Measurements from ENCODE around the gene NEU3. TPM values are rescaled to one million over a fixed set of nuclear protein-coding genes. Genes with fewer than 3 reads are reported as not detected.
"Not testable (repeated sequence)": the region's sequence is repeated elsewhere in the genome, so short reads cannot be mapped to it uniquely, and the experiment has no call there.

The NEU3 gene
- total RNA-seq, 5 donors from 2014 or later (not counting 1 experiment from before 2014, with no cell fraction given), result 12.4 to 18.0 (median 13.0) TPM

DNA sequence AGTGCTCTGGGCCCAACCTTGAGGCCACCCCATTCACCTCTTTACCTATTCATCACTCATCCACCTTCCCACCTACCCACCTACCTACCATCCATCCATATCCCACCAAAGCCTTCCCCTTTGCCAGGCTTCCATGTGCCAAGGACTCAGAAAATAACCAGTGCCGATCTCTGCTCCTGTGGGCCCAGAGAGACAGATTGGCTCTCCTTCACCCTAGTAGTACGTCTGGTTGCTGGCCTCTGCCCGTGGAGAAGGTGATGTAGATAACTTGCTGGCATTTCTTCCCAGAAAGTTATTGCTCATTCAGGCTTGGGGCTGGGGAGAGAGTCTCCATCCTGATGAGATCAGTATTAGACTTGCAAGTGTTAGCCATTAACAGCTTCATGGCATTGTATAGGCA is 45.2 kb downstream of the NEU3 start:
- Mint-ChIP-seq H3K27me3 (no peaks in the 10 kb centered on the region), H3K36me3 (no peaks in the 10 kb centered on the region), H3K27ac (no peak overlapping the region), H3K4me3 (no peak overlapping the region), H3K4me1 (peaks cover 0 to 8% (median 6%) of the 10 kb centered on the region in 3 donors), H3K9me3 (no peaks in the 10 kb centered on the region)
- CTCF ChIA-PET, result no interaction called here
- POLR2A ChIA-PET, result no interaction called here
- Histone ChIP-seq H3K27me3 (replicated peaks in 1 of 2; ENCODE audit: control insufficient read depth in 2 of 2, extremely low read depth in 1 of 2, insufficient read depth in 2 of 2, low read length in 1 of 2) (peaks cover 0 to 3% of the 10 kb centered on the region in 2 experiments), H3K9me3 (no peaks in the 10 kb centered on the region), H3K4me3 (ENCODE audit: control insufficient read depth in 1 of 2, extremely low read depth in 1 of 2, low read length in 1 of 2) (no peak overlapping the region), H3K36me3 (ENCODE audit: control insufficient read depth in 2 of 2, extremely low read depth in 1 of 2, insufficient read depth in 1 of 2, low read length in 1 of 2) (no peaks in the 10 kb centered on the region), H3K27ac (ENCODE audit: low read length) (no peak overlapping the region), H3K4me1 (ENCODE audit: control insufficient read depth in 1 of 2, extremely low read depth in 1 of 2, insufficient read depth in 2 of 2, low read length in 2 of 2) (no peaks in the 10 kb centered on the region)
- 100% methylated on average over 3 of the region's 3 CpGs for WGBS (ENCODE audit: insufficient coverage)
- ATAC-seq (replicated peaks in 1 of 4), result no peak
- no peak for DNase-seq

DNA sequence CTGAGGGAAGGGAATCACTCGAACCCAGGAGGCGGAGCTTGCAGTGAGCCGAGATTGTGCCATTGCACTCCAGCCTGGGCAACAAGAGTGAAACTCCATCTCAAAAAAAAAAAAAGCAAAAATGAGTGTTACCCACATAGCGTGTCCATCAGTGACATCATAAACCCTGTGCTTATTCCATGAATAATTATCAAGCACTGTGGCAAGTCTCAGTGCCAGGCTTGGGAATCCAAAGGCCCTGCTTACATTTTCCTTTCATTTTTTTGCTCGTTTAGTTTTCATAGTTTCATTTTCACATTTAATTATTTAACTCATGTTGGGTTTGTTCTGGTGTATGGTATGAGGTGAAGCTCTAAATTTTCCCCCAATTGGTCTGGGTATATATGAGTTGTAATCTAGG is 46.5 kb downstream of the NEU3 start:
- no peaks in the 10 kb centered on the region for H3K9me3 Mint-ChIP-seq
- POLR2A ChIA-PET, result no interaction called here
- DNase-seq, result no peak
- no peaks in the 10 kb centered on the region for H3K36me3 Mint-ChIP-seq
- Histone ChIP-seq H3K27ac (ENCODE audit: low read length) (no peak overlapping the region), H3K9me3 (no peaks in the 10 kb centered on the region), H3K36me3 (ENCODE audit: control insufficient read depth in 2 of 2, extremely low read depth in 1 of 2, insufficient read depth in 1 of 2, low read length in 1 of 2) (no peaks in the 10 kb centered on the region), H3K4me1 (ENCODE audit: control insufficient read depth in 1 of 2, extremely low read depth in 1 of 2, insufficient read depth in 2 of 2, low read length in 2 of 2) (no peaks in the 10 kb centered on the region), H3K27me3 (replicated peaks in 1 of 2; ENCODE audit: control insufficient read depth in 2 of 2, extremely low read depth in 1 of 2, insufficient read depth in 2 of 2, low read length in 1 of 2) (peaks cover 0 to 6% of the 10 kb centered on the region in 2 experiments), H3K4me3 (ENCODE audit: control insufficient read depth in 1 of 2, extremely low read depth in 1 of 2, low read length in 1 of 2) (no peak overlapping the region)
- CTCF ChIA-PET, result no interaction called here
- no peak for ATAC-seq (replicated peaks in 1 of 4)
- H3K4me3 Mint-ChIP-seq, result no peak overlapping the region
- WGBS (ENCODE audit: insufficient coverage), result 100% methylated on average over 2 of the region's 5 CpGs
- no peaks in the 10 kb centered on the region for H3K27me3 Mint-ChIP-seq
- peaks cover 0 to 8% (median 6%) of the 10 kb centered on the region in 3 donors for H3K4me1 Mint-ChIP-seq
- peak overlapping the region in 1 of 2 donors; percentile 55 for H3K27ac Mint-ChIP-seq

DNA sequence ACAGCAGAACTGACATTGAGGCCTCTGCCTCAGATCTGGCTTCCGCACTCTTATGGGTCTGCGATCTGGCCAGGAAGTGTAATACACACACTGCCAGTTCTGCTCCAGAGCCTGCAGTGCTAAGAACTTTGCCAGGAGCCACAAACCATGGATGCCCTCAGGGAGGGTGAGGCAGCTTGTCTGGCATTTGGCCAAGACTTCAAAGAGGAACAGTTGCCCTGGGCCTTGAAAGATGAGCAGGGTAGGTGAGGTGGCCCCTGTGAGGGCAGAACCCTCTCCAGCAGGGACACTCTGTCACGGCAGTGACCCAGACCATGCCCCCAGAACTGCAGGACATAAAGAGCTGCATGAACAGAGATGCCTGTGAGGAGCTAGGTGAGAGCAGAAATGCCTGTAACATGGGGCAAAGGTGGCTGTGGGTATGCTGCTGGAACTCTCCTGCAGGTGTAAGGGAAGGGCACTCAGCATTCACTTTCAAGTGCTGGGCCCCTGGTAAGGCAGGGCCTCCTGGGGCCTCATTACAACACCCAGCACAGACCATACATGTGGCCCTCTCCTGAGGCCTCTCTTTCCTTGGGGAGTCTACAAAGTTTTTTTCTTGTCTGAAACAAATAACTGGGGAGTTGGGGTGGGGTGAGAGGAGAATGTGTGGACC is 47.3 kb downstream of the NEU3 start:
- peaks cover 0 to 8% (median 6%) of the 10 kb centered on the region in 3 donors for H3K4me1 Mint-ChIP-seq
- Histone ChIP-seq H3K27me3 (replicated peaks in 1 of 2; ENCODE audit: control insufficient read depth in 2 of 2, extremely low read depth in 1 of 2, insufficient read depth in 2 of 2, low read length in 1 of 2) (peaks cover 0 to 9% of the 10 kb centered on the region in 2 experiments), H3K4me1 (ENCODE audit: control insufficient read depth in 1 of 2, extremely low read depth in 1 of 2, insufficient read depth in 2 of 2, low read length in 2 of 2) (no peaks in the 10 kb centered on the region), H3K9me3 (no peaks in the 10 kb centered on the region), H3K4me3 (ENCODE audit: control insufficient read depth in 1 of 2, extremely low read depth in 1 of 2, low read length in 1 of 2) (no peak overlapping the region), H3K27ac (ENCODE audit: low read length) (no peak overlapping the region), H3K36me3 (ENCODE audit: control insufficient read depth in 2 of 2, extremely low read depth in 1 of 2, insufficient read depth in 1 of 2, low read length in 1 of 2) (no peaks in the 10 kb centered on the region)
- H3K36me3 Mint-ChIP-seq, result peaks cover 6% of the 10 kb centered on the region
- peaks cover under 1 to 4% of the 10 kb centered on the region in 2 donors for H3K27me3 Mint-ChIP-seq
- POLR2A ChIA-PET, result no interaction called here
- peaks cover 0 to 4% (median 4%) of the 10 kb centered on the region in 3 donors for H3K9me3 Mint-ChIP-seq
- H3K4me3 Mint-ChIP-seq, result no peak overlapping the region
- WGBS (ENCODE audit: insufficient coverage), result 100% methylated on average over 3 of the region's 3 CpGs
- H3K27ac Mint-ChIP-seq, result no peak overlapping the region
- ATAC-seq (replicated peaks in 1 of 4), result no peak
- no peak for DNase-seq
- CTCF ChIA-PET, result no interaction called here

DNA sequence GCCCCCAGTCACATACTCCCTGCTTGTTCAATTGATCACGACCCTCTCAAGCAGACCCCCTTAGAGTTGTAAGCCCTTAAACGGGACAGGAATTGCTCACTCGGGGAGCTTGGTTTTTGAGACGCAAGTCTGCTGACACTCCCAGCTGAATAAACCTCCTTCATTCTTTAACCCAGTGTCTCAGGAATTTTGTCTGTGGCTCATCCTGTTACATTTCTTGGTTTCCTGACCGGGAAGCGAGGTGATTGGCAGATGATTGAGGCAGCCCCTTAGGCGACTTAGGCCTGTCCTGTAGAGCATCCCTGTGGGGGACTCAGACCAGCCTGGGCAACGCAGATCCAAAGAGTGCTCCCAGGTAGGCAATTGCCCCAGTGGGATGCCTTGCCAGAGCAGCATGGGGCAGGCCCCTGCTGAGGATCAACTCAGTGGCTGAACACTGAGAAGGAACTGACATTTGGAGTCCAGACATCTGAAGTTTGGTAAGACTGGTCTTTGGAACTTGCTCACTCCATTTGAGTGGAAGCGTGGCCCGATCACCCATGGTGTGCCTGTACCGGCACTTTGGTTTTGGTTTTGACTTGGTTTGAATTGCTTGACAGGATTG is 51.5 kb downstream of the NEU3 start:
- Mint-ChIP-seq H3K27ac (no peak overlapping the region), H3K9me3 (peaks cover 0 to 6% (median 4%) of the 10 kb centered on the region in 3 donors), H3K4me3 (no peak overlapping the region), H3K4me1 (peaks cover 0 to 8% (median 6%) of the 10 kb centered on the region in 3 donors), H3K36me3 (peaks cover 6% of the 10 kb centered on the region), H3K27me3 (peaks cover 4% of the 10 kb centered on the region in 2 donors)
- H3K9me3 ChIP-seq, result no peaks in the 10 kb centered on the region
- no peak for DNase-seq
- no peak overlapping the region for H3K27ac ChIP-seq (ENCODE audit: low read length)
- ChIA-PET CTCF (no interaction called here), POLR2A (no interaction called here)
- H3K27me3 ChIP-seq (replicated peaks in 1 of 2; ENCODE audit: control insufficient read depth in 2 of 2, extremely low read depth in 1 of 2, insufficient read depth in 2 of 2, low read length in 1 of 2), result peaks cover 0 to 6% of the 10 kb centered on the region in 2 experiments
- 91% methylated on average over 11 of the region's 11 CpGs for WGBS (ENCODE audit: insufficient coverage)
- no peak for ATAC-seq (replicated peaks in 1 of 4)
- no peaks in the 10 kb centered on the region for H3K4me1 ChIP-seq (ENCODE audit: control insufficient read depth in 1 of 2, extremely low read depth in 1 of 2, insufficient read depth in 2 of 2, low read length in 2 of 2)
- H3K36me3 ChIP-seq (ENCODE audit: control insufficient read depth in 2 of 2, extremely low read depth in 1 of 2, insufficient read depth in 1 of 2, low read length in 1 of 2), result no peaks in the 10 kb centered on the region
- no peak overlapping the region for H3K4me3 ChIP-seq (ENCODE audit: control insufficient read depth in 1 of 2, extremely low read depth in 1 of 2, low read length in 1 of 2)

DNA sequence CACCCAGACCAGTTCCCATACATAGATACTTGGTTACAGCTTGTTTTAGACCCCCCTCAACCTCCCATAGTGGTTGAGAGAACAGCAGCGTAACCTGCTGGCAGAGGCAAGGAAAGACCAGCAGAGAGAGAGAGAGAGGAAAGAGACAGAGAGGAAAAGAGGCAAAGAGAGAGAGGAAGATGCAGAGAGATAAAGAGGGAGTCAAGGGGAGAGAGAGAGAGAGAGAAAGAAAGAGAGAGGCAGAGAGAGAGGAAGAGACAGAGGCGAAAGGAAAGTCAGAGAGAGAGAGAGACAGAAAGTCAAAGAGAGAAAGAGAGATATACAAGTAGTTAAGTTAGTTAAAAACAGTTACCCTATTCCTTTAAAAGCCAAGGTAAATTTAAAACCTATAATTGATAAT is 52.5 kb downstream of the NEU3 start:
- ATAC-seq (replicated peaks in 1 of 4), result no peak
- ChIA-PET POLR2A (interaction anchor here in 1 of 2 donors (0.7 kb wide), 1 partner anchor 96 kb away, joined by 7 read pairs; no protein-coding TSS in a partner anchor), CTCF (no interaction called here)
- Mint-ChIP-seq H3K27me3 (peaks cover 4% of the 10 kb centered on the region in 2 donors), H3K4me1 (no peaks in the 10 kb centered on the region), H3K27ac (no peak overlapping the region), H3K9me3 (peaks cover 0 to 6% (median 4%) of the 10 kb centered on the region in 3 donors), H3K36me3 (peaks cover 6% of the 10 kb centered on the region), H3K4me3 (no peak overlapping the region)
- DNase-seq, result no peak
- no peaks in the 10 kb centered on the region for H3K36me3 ChIP-seq (ENCODE audit: control insufficient read depth in 2 of 2, extremely low read depth in 1 of 2, insufficient read depth in 1 of 2, low read length in 1 of 2)
- H3K27me3 ChIP-seq (replicated peaks in 1 of 2; ENCODE audit: control insufficient read depth in 2 of 2, extremely low read depth in 1 of 2, insufficient read depth in 2 of 2, low read length in 1 of 2), result peaks cover 0 to 6% of the 10 kb centered on the region in 2 experiments
- H3K9me3 ChIP-seq, result no peaks in the 10 kb centered on the region
- no peak overlapping the region for H3K27ac ChIP-seq (ENCODE audit: low read length)
- 100% methylated on average over 1 of the region's 2 CpGs for WGBS (ENCODE audit: insufficient coverage)
- no peaks in the 10 kb centered on the region for H3K4me1 ChIP-seq (ENCODE audit: control insufficient read depth in 1 of 2, extremely low read depth in 1 of 2, insufficient read depth in 2 of 2, low read length in 2 of 2)
- no peak overlapping the region for H3K4me3 ChIP-seq (ENCODE audit: control insufficient read depth in 1 of 2, extremely low read depth in 1 of 2, low read length in 1 of 2)

DNA sequence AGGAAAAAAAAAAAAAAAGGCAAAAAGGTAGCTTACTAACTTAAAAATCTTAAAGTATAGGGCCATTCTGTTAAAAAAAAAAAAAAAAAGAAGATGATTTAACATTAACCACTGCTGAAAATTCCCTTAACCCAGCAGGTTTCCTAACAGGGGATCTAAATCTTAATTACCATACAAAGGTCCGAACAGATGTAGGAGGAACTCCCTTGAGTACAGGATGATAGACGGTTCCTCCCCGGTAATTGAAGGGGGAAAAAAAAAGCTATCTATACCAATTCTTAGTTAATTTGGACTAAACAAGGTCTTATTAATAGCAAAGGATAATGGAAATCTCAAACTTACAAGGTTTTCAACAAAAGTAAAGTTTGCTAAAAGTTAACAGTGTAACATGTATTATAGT is 53.1 kb downstream of the NEU3 start:
- H3K36me3 ChIP-seq (ENCODE audit: control insufficient read depth in 2 of 2, extremely low read depth in 1 of 2, insufficient read depth in 1 of 2, low read length in 1 of 2); ATAC-seq (replicated peaks in 1 of 4); H3K9me3 Mint-ChIP-seq; H3K27ac ChIP-seq (ENCODE audit: low read length); H3K4me3 Mint-ChIP-seq; H3K4me1 Mint-ChIP-seq; H3K4me3 ChIP-seq (ENCODE audit: control insufficient read depth in 1 of 2, extremely low read depth in 1 of 2, low read length in 1 of 2); H3K9me3 ChIP-seq; H3K4me1 ChIP-seq (ENCODE audit: control insufficient read depth in 1 of 2, extremely low read depth in 1 of 2, insufficient read depth in 2 of 2, low read length in 2 of 2); H3K27ac Mint-ChIP-seq; H3K27me3 Mint-ChIP-seq; H3K27me3 ChIP-seq (replicated peaks in 1 of 2; ENCODE audit: control insufficient read depth in 2 of 2, extremely low read depth in 1 of 2, insufficient read depth in 2 of 2, low read length in 1 of 2); H3K36me3 Mint-ChIP-seq; DNase-seq: not testable (repeated sequence)
- ChIA-PET CTCF (interaction anchor here in 1 of 2 donors (0.7 kb wide), 1 partner anchor 25 kb away, joined by 3 read pairs; no protein-coding TSS in a partner anchor), POLR2A (interaction anchor here in 1 of 2 donors (0.7 kb wide), 1 partner anchor 95 kb away, joined by 7 read pairs; no protein-coding TSS in a partner anchor)
- no CpG with 5 or more reads among the region's 3 CpGs for WGBS (ENCODE audit: insufficient coverage)
